Activated CD4-positive, alpha-beta T cell treated with anti-CD3 and anti-CD28 coated beads, Interleukin-2, amount 10 ng/mL, durations not matched to agents 7 days and 5 days (primary cell): ENCODE results near the gene GOLGA6L1. TPM values are rescaled to one million over a fixed set of nuclear protein-coding genes. Genes with fewer than 3 reads are reported as not detected.
"Not testable (repeated sequence)": the region's sequence is repeated elsewhere in the genome, so short reads cannot be mapped to it uniquely, and the experiment has no call there.

Experiments
- CTCF ChIA-PET: fragments of 350-600 bp; sonication (Branson Sonifier 250); formaldehyde crosslinking; loops from one replicate; lab custom pipeline; 2021; ENCODE audit warnings: antibody characterized with exemption; lab: Charles Lee
- POLR2A ChIA-PET: fragments of 350-600 bp; sonication (Branson Sonifier 250); formaldehyde crosslinking; loops from one replicate; lab custom pipeline; 2021; ENCODE audit warnings: antibody characterized with exemption; lab: Charles Lee
- DNase-seq: peaks from one replicate; pipeline ENCODE4 v3.0.0-alpha.2; 2020
- H3K27ac Mint-ChIP-seq: one replicate; pipeline ENCODE4 v1.8.0; 2021; ENCODE audit warnings: mild to moderate bottlenecking, moderate library complexity, mixed read lengths
- H3K27me3 Mint-ChIP-seq: one replicate; pipeline ENCODE4 v1.8.0; 2021; ENCODE audit warnings: mixed read lengths
- H3K36me3 Mint-ChIP-seq: one replicate; pipeline ENCODE4 v1.8.0; 2021; ENCODE audit warnings: low read depth, mixed read lengths
- H3K4me1 Mint-ChIP-seq: one replicate; pipeline ENCODE4 v1.8.0; 2021; ENCODE audit warnings: mixed read lengths
- H3K4me3 Mint-ChIP-seq: one replicate; pipeline ENCODE4 v1.8.0; 2021; ENCODE audit warnings: mild to moderate bottlenecking, moderate library complexity, mixed read lengths
- H3K9me3 Mint-ChIP-seq: one replicate; pipeline ENCODE4 v1.8.0; 2021; ENCODE audit warnings: mixed read lengths
- total RNA-seq, 2 experiments: library from RNA; stranded (reverse); gene quantifications; one replicate each; pipeline ENCODE4 v1.2.3, GENCODE V29; 2021

GOLGA6L1 gene, protein sequence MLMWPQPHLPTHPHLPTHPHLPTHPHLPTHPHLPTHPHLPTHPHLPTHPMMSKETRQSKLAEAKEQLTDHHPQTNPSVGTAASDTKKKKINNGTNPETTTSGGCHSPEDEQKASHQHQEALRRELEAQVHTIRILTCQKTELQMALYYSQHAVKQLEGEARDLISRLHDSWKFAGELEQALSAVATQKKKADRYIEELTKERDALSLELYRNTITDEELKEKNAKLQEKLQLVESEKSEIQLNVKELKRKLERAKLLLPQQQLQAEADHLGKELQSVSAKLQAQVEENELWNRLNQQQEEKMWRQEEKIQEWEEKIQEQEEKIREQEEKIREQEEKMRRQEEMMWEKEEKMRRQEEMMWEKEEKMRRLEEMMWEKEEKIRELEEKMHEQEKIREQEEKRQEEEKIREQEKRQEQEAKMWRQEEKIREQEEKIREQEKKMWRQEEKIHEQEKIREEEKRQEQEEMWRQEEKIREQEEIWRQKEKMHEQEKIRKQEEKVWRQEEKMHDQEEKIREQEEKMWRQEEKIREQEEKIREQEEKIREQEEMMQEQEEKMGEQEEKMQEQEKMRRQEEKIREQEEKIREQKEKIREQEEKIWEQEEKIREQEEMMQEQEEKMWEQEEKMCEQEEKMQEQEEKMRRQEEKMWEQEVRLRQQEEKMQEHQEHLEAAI
- total RNA-seq: not detected

DNA sequence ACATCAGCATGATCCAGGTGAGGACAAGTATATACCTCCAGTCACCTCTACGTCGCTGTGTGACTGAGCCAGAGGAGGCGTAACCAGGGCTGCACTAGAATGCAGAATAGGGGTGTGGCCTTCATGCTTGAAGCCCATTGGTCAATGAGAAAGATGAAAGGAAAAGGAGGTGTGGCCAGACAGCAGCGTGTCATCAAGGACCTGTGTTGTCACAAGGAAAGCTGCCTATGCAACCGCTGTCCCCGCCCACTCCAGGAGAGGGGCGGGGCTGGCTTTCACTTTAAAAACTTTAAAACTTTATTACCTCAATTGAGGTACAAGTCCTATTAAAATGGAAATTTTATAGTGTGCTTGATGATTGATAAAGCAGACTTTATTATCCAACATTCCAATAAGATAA, at the start of gene GOLGA6L1:
GOLGA6L1 (minus strand) TSS at position 101 of the 400 bp plus-strand sequence; CDS start at position 10, 91 bp downstream.
- H3K9me3 Mint-ChIP-seq, DNase-seq, CTCF ChIA-PET, H3K36me3 Mint-ChIP-seq, H3K27ac Mint-ChIP-seq, H3K4me3 Mint-ChIP-seq, POLR2A ChIA-PET, H3K4me1 Mint-ChIP-seq, H3K27me3 Mint-ChIP-seq: not testable (repeated sequence)

DNA sequence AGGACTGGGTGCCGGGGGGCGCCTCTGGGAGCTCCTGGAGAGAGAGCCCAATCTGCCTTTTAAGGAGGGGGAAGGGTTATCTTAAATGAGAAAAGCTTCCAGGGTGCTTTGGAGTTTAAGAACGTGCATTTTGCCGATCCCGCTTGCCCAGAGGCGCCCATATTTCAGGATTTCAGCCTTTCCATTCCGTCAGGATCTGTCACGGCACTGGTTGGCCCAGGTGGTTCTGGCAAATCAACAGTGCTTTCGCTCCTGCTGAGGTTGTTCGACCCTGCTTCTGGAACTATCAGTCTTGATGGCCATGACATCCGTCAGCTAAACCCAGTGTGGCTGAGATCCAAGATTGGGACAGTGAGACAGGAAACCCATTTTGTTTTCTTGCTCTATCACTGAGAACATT, 44.6 kb upstream of the GOLGA6L1 start:
- DNase-seq, H3K27ac Mint-ChIP-seq, H3K9me3 Mint-ChIP-seq, H3K4me3 Mint-ChIP-seq, CTCF ChIA-PET, H3K36me3 Mint-ChIP-seq, POLR2A ChIA-PET, H3K4me1 Mint-ChIP-seq, H3K27me3 Mint-ChIP-seq: not testable (repeated sequence)

DNA sequence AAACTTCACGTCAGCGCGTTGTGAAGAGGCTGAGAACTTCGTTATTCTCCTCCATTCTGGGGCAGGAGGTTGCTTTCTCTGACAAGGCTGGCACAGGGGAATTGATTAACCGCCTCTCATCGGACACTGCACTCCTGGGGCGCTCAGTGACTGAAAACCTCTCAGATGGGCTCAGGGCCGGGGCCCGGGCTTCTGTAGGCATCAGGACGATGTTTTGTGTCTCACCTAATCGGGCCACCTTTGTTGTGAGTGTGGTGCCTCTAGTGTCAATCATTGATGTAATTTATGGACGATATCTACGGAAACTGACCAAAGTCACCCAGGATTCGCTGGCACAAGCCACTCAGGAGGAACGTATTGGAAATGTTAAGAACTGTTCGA, 43.9 kb upstream of the GOLGA6L1 start:
- POLR2A ChIA-PET, H3K36me3 Mint-ChIP-seq, H3K9me3 Mint-ChIP-seq, DNase-seq, CTCF ChIA-PET, H3K27ac Mint-ChIP-seq, H3K4me3 Mint-ChIP-seq, H3K27me3 Mint-ChIP-seq, H3K4me1 Mint-ChIP-seq: not testable (repeated sequence)

DNA sequence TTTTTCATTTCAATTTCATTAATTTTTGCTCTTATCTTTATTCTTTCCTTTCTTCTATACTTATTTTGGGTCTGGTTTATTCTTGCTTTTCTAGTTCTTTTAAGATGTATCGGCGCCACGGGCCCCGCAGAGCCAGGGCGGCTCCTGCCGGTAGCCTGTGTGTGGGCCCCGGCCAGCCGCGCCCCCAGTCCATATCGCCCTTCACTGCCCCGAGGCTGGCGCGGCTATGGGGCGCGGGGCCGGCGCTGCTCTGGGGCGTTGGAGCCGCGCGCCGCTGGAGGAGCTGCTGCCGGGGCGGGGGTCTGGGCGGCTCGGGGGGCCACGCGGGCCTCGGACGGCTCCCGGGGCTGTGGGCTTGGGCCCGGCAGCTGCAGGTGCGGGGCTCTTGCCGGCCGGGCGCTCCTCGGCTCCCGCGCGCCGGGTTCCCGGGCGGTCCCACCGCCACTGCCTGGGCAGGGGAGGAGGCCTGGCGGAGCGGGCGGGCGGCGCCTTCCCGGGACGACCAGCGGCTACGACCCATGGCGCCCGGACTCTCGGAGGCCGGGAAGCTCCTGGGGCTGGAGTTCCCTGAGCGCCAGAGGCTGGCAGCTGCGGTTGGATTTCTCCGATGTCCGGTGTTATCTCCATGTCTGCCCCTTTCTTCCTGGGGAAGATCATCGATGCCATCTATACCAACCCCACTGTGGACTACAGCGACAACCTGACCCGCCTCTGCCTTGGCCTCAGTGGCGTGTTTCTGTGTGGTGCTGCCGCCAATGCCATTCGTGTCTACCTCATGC, 43.3 kb upstream of the GOLGA6L1 start:
- H3K4me3 Mint-ChIP-seq, CTCF ChIA-PET, H3K27me3 Mint-ChIP-seq, H3K36me3 Mint-ChIP-seq, H3K9me3 Mint-ChIP-seq, H3K4me1 Mint-ChIP-seq, DNase-seq, H3K27ac Mint-ChIP-seq, POLR2A ChIA-PET: not testable (repeated sequence)

DNA sequence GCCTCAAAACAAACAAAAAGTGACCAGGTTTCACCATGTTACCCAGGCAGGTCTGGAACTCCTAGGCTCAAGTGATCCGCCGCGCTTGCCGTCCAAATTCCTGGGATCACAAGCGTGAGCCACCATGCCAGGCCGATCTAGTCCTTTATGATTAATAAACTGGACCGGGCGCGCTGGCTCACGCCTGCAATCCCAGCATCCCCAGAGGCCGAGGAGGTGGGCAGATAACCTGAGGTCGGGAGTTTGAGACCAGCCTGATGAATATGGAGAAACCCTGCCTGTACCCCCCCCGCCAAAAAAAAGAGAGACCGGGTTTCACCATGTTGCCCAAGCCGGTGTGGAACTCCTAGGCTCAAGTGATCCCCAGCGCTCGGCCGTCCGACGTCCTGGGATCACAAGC, 40.1 kb upstream of the GOLGA6L1 start:
- H3K27ac Mint-ChIP-seq, H3K36me3 Mint-ChIP-seq, H3K27me3 Mint-ChIP-seq, H3K9me3 Mint-ChIP-seq, CTCF ChIA-PET, POLR2A ChIA-PET, H3K4me1 Mint-ChIP-seq, DNase-seq, H3K4me3 Mint-ChIP-seq: not testable (repeated sequence)

DNA sequence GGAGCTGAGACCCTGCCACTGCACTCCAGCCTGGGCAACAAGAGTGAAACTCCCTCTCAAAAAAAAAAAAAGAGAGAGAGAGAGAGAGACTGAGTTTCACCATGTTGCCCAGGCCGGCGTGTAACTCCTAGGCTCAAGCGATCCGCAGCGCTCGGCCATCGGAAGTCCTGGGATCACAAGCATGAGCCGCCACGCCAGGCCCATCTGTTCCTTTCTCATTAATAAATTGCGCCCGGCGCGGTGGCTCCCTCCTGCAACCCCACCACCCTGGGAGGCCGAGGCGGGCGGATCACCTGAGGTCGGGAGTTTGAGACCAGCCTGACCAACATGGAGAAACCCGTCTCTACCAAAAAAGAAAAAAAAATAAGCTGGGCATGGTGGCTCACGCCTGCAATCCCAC, 39.0 kb upstream of the GOLGA6L1 start:
- H3K4me1 Mint-ChIP-seq, H3K4me3 Mint-ChIP-seq, H3K9me3 Mint-ChIP-seq, CTCF ChIA-PET, DNase-seq, H3K27me3 Mint-ChIP-seq, H3K36me3 Mint-ChIP-seq, H3K27ac Mint-ChIP-seq, POLR2A ChIA-PET: not testable (repeated sequence)

DNA sequence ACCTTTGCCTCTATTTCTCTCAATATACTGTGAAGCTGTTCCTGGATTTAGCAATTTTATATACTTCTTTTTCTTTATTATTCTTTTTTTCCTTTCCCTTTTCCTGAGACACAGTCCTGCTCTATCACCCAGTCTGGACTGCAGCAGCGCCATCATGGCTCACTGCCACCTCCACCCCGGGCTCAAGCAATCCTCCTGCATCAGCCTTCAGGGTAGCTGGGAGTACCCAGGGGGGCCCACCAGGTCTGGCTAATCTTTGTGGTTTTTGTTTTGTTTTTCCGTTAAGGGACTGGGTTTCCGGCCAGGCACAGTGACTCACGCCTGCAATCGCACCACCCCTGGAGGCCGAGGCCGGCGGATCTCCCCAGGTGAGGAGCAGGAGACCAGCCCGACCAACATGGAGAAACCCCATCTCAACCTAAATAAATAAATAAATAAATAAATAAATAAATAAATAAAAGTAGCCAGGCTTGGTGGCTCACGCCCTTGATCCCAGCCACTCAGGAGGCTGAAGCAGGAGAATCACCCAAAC, 38.1 kb upstream of the GOLGA6L1 start:
- H3K9me3 Mint-ChIP-seq, DNase-seq, H3K4me1 Mint-ChIP-seq, H3K27ac Mint-ChIP-seq, POLR2A ChIA-PET, CTCF ChIA-PET, H3K4me3 Mint-ChIP-seq, H3K36me3 Mint-ChIP-seq, H3K27me3 Mint-ChIP-seq: not testable (repeated sequence)

DNA sequence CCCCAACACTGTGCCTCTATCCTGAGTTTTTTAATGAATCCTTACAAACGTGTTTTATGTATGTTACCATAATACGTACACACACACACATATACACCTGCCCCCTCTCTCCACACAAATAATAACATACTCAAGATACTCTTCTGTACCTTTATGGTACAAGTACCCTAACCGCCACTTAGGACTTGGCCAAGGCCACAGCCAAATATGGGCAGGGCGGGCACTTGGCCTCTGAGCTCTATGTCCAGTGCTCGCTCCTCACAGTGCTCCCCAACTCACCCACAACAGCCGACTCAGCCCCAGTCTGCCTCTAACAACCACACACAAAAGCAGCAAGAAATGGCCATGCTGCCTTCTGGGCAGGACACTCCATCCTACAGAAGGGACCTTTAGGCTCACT, 3.8 kb downstream of the GOLGA6L1 start:
- DNase-seq, H3K4me1 Mint-ChIP-seq, H3K36me3 Mint-ChIP-seq, POLR2A ChIA-PET, H3K9me3 Mint-ChIP-seq, H3K27ac Mint-ChIP-seq, H3K27me3 Mint-ChIP-seq, CTCF ChIA-PET, H3K4me3 Mint-ChIP-seq: not testable (repeated sequence)

DNA sequence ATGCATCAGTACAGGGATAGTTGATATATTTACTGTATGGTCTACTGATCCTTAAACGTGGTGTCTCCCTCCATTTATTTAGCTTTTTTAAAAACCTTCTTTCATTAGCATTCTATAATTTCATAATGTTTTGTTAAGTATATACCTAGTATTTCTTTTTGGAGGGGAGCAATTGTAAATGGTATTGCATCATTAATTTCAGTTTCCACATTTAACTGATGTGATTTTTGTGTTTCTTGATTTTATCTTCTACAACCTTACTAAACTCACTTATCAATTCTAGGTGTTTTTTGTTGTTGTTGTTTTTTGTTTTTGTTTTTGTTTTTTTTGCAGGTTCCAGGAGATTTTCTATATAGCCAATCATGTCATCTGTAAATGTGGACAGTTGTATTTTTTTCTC, 18.4 kb downstream of the GOLGA6L1 start:
- no peak for DNase-seq
- H3K27me3 Mint-ChIP-seq: peaks cover 14% of the 10 kb centered on the region
- H3K4me1 Mint-ChIP-seq: no peaks in the 10 kb centered on the region
- CTCF ChIA-PET: no interaction called here
- no peaks in the 10 kb centered on the region for H3K9me3 Mint-ChIP-seq
- H3K36me3 Mint-ChIP-seq: no peaks in the 10 kb centered on the region
- POLR2A ChIA-PET: no interaction called here
- H3K27ac Mint-ChIP-seq: no peak overlapping the region
- no peak overlapping the region for H3K4me3 Mint-ChIP-seq

DNA sequence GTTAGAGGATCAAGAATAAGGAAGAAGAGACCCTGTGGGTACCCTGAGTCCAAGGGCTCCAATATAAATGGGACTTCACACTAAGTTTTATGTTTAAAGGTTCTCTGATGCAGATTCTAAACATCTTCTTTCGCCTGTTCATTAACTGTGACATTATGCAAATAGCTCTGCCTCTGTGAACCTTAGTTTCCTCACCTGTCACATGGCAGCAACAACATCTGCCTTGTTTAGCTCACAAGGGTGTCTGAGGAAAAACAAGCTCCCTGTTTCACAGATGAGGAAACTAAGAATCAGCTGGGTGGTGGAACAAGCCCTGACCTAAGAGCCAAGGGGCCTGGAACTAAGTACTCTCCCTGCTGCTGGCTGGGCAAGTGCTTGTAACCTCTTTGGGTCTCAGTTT, 40.8 kb downstream of the GOLGA6L1 start:
- H3K9me3 Mint-ChIP-seq: no peaks in the 10 kb centered on the region
- no peak for DNase-seq
- ChIA-PET CTCF (no interaction called here), POLR2A (no interaction called here)
- H3K36me3 Mint-ChIP-seq: no peaks in the 10 kb centered on the region
- H3K27ac Mint-ChIP-seq: no peak overlapping the region
- H3K27me3 Mint-ChIP-seq: peaks cover 7% of the 10 kb centered on the region
- H3K4me3 Mint-ChIP-seq: no peak overlapping the region
- no peaks in the 10 kb centered on the region for H3K4me1 Mint-ChIP-seq

DNA sequence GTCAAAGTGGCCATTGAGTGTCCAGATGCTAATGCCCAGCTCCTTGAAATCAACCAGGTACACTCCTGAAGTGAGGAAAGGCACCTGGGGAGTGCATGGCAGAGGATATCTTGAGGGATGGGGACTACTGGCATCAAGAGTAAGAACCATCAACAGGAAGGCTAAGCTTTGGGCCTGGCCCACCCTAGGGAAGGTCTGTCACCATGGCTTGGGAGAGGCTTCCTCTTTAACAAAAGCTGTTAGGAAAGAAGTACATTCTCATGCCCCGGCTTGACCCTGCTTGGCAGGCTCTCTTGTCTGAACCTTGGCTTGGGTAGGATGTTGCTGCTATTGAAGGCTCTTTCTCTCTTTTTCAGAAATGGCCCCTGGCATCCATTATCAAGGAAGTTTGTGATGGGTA, 53.5 kb downstream of the GOLGA6L1 start:
- DNase-seq: no peak
- Mint-ChIP-seq H3K27me3 (peaks cover 7% of the 10 kb centered on the region), H3K36me3 (no peaks in the 10 kb centered on the region), H3K9me3 (no peaks in the 10 kb centered on the region), H3K4me3 (no peak overlapping the region), H3K27ac (no peak overlapping the region), H3K4me1 (no peaks in the 10 kb centered on the region)
- ChIA-PET CTCF (no interaction called here), POLR2A (no interaction called here)

DNA sequence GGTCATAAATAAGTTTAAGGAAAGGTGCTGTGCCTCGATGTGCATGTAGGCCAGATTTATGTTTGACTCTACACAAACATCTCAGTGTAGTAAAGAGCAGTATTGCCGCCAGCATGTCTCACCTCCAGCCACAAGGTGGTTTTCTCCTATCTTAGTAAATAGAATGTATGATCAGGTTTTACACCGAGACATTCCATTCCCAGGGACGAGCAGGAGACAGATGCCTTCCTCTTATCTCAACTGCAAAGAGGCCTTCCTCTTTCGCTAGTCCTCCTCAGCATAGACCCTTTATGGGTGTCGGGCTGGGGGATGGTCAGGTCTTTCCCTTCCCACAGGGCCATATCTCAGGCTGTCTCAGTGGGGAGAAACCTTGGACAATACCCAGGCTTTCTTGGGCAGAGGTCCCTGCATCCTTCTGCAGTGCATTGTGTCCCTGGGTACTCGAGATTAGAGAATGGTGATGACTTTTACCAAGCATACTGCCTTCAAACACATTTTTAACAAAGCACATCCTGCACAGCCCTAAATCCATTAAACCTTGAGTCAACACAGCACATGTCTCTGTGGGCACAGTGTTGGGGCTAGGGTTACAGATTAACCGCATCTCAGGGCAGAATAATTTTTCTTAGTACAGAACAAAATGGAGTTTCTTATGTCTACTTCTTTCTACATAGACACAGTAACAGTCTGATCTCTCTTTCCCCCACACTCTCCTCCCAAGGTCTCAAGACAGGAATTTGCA, 54.5 kb downstream of the GOLGA6L1 start:
- H3K36me3 Mint-ChIP-seq, H3K4me1 Mint-ChIP-seq, H3K9me3 Mint-ChIP-seq, H3K4me3 Mint-ChIP-seq, H3K27ac Mint-ChIP-seq, H3K27me3 Mint-ChIP-seq, DNase-seq, POLR2A ChIA-PET, CTCF ChIA-PET: not testable (repeated sequence)
